HG03066 (cell line): ENCODE measurements around the gene XXYLT1.
"Not testable (repeated sequence)": the region's sequence is repeated elsewhere in the genome, so short reads cannot be mapped to it uniquely, and the experiment has no call there.

Experiments
- ATAC-seq: cut with Tn5 transposase; IDR thresholded peaks from one replicate; pipeline ENCODE4 v1.9.1; 2021; ENCODE audit warnings: low read depth; ENCODE audit not compliant: unreplicated experiment

Gene XXYLT1

GRCh38 chr3:195102609-195103467 lies 168.1 kb downstream of the XXYLT1 start:
- ATAC-seq, result no peak

- no peak for ATAC-seq
Measured at GRCh38 chr3:195101927-195102608, 168.9 kb downstream of the XXYLT1 start.

GRCh38 chr3:195101001-195101583 lies 169.9 kb downstream of the XXYLT1 start:
- ATAC-seq, result no peak

GRCh38 chr3:195099951-195100785 lies 170.8 kb downstream of the XXYLT1 start:
- no peak for ATAC-seq

GRCh38 chr3:195098741-195099525 lies 172.0 kb downstream of the XXYLT1 start:
- ATAC-seq, result no peak

GRCh38 chr3:195097331-195098255 lies 173.4 kb downstream of the XXYLT1 start:
- ATAC-seq, result no peak

- ATAC-seq, result no peak
Measured at GRCh38 chr3:195096484-195097330, 174.3 kb downstream of the XXYLT1 start.

GRCh38 chr3:195096053-195096452 lies 174.9 kb downstream of the XXYLT1 start:
- ATAC-seq, result no peak

- no peak for ATAC-seq
Measured at GRCh38 chr3:195095704-195096036, 175.3 kb downstream of the XXYLT1 start.

- peak; percentile 45 for ATAC-seq
Measured at GRCh38 chr3:195095035-195095703, 175.8 kb downstream of the XXYLT1 start.

GRCh38 chr3:195094191-195094921 lies 176.6 kb downstream of the XXYLT1 start:
- no peak for ATAC-seq

GRCh38 chr3:195093731-195094130 lies 177.2 kb downstream of the XXYLT1 start:
- ATAC-seq, result no peak

- ATAC-seq, result not testable (repeated sequence)
Measured at GRCh38 chr3:195087840-195088601, 182.9 kb downstream of the XXYLT1 start.

GRCh38 chr3:195087328-195087727 lies 183.6 kb downstream of the XXYLT1 start:
- ATAC-seq, result no peak

- no peak for ATAC-seq
Measured at GRCh38 chr3:195086885-195087284, 184.1 kb downstream of the XXYLT1 start.

- no peak for ATAC-seq
Measured at GRCh38 chr3:195086341-195086740, 184.6 kb downstream of the XXYLT1 start.
